Pulmonary artery endothelial cell (primary cell): Measurements from ENCODE around the gene PPFIBP2. TPM values are rescaled to one million over a fixed set of nuclear protein-coding genes. Genes with fewer than 3 reads are reported as not detected.

ENCODE experiments used
- DNase-seq: peaks from one replicate; pipeline ENCODE4 v3.0.0-alpha.2; 2011; ENCODE audit warnings: low read depth, low spot score
- total RNA-seq: library from RNA; depleted of rRNA; stranded (reverse); fragments of >200 nt; gene quantifications from 2 replicates; pipeline ENCODE4 v1.2.3, GENCODE V29; 2014

PPFIBP2 gene
- total RNA-seq: 1.6 and 1.7 TPM in 2 replicates

GRCh38 chr11:7513234-7514098, at the start of gene PPFIBP2:
PPFIBP2 (plus strand) TSS chr11:7513999; CDS start chr11:7549476, 35,477 bp downstream.
- peak; percentile 20 for DNase-seq

- no peak for DNase-seq
Measured at GRCh38 chr11:7467652-7468051, 46.1 kb upstream of the PPFIBP2 start.

GRCh38 chr11:7469351-7469865, 44.4 kb upstream of the PPFIBP2 start:
- DNase-seq: no peak

- no peak for DNase-seq
Measured at GRCh38 chr11:7471071-7471470, 42.7 kb upstream of the PPFIBP2 start.

GRCh38 chr11:7473717-7474116, 40.1 kb upstream of the PPFIBP2 start:
- DNase-seq: no peak

GRCh38 chr11:7480113-7480512, 33.7 kb upstream of the PPFIBP2 start:
- no peak for DNase-seq

GRCh38 chr11:7484131-7484530, 29.7 kb upstream of the PPFIBP2 start:
- DNase-seq: no peak

GRCh38 chr11:7484645-7485044, 29.2 kb upstream of the PPFIBP2 start:
- no peak for DNase-seq

- DNase-seq: no peak
Measured at GRCh38 chr11:7485186-7486097, 28.4 kb upstream of the PPFIBP2 start, which contains the start of gene OLFML1. OLFML1 (plus strand) TSS chr11:7485506; CDS start chr11:7485876, 370 bp downstream.

- no peak for DNase-seq
Measured at GRCh38 chr11:7486098-7486780, 27.6 kb upstream of the PPFIBP2 start.

- DNase-seq: no peak
Measured at GRCh38 chr11:7486781-7487140, 27.0 kb upstream of the PPFIBP2 start.

- no peak for DNase-seq
Measured at GRCh38 chr11:7487360-7487759, 26.4 kb upstream of the PPFIBP2 start.

- no peak for DNase-seq
Measured at GRCh38 chr11:7488681-7489080, 25.1 kb upstream of the PPFIBP2 start.

GRCh38 chr11:7489376-7489775, 24.4 kb upstream of the PPFIBP2 start:
- no peak for DNase-seq

GRCh38 chr11:7490054-7490453, 23.7 kb upstream of the PPFIBP2 start:
- DNase-seq: no peak

- DNase-seq: no peak
Measured at GRCh38 chr11:7490535-7490934, 23.3 kb upstream of the PPFIBP2 start.

GRCh38 chr11:7492253-7492652, 21.5 kb upstream of the PPFIBP2 start:
- no peak for DNase-seq

GRCh38 chr11:7493670-7494069, 20.1 kb upstream of the PPFIBP2 start:
- no peak for DNase-seq

GRCh38 chr11:7494086-7494745, 19.6 kb upstream of the PPFIBP2 start:
- no peak for DNase-seq

GRCh38 chr11:7495882-7496551, 17.8 kb upstream of the PPFIBP2 start:
- DNase-seq: no peak
